ENCODE measurements around the gene APOO. TPM values are rescaled to one million over a fixed set of nuclear protein-coding genes. Genes with fewer than 3 reads are reported as not detected.

The APOO gene
- total RNA-seq, 6 experiments from 2014 or later: 20.8 to 28.1 (median 23.3) TPM

- Mint-ChIP-seq H3K4me3 (no peak overlapping the region), H3K4me1 (ENCODE audit: low read depth) (no peaks in the 10 kb centered on the region), H3K36me3 (ENCODE audit: low read depth) (no peaks in the 10 kb centered on the region), H3K9me3 (no peaks in the 10 kb centered on the region), H3K27me3 (ENCODE audit: insufficient read depth) (no peaks in the 10 kb centered on the region), H3K27ac (no peak overlapping the region)
- DNase-seq: no peak
- TF ChIP-seq CTCF (IDR thresholded peaks at IDR 0.05): no peak
Observed at GRCh38 chrX:23845351-23845817, 62.4 kb downstream of the APOO start.

- Mint-ChIP-seq H3K36me3 (ENCODE audit: low read depth) (no peaks in the 10 kb centered on the region), H3K4me3 (no peak overlapping the region; the same call in 1 of the 2 replicates), H3K9me3 (no peaks in the 10 kb centered on the region), H3K27ac (no peak overlapping the region), H3K27me3 (ENCODE audit: insufficient read depth) (no peaks in the 10 kb centered on the region), H3K4me1 (ENCODE audit: low read depth) (no peaks in the 10 kb centered on the region)
- TF ChIP-seq CTCF (IDR thresholded peaks at IDR 0.05): no peak
- no peak for DNase-seq
Observed at GRCh38 chrX:23844502-23845138, 63.1 kb downstream of the APOO start.

- H3K4me3 Mint-ChIP-seq: no peak overlapping the region
- TF ChIP-seq CTCF (IDR thresholded peaks at IDR 0.05): no peak
- no peak for DNase-seq
- no peak overlapping the region for H3K27ac Mint-ChIP-seq
- H3K27me3 Mint-ChIP-seq (ENCODE audit: insufficient read depth): no peaks in the 10 kb centered on the region
- no peaks in the 10 kb centered on the region for H3K4me1 Mint-ChIP-seq (ENCODE audit: low read depth)
- no peaks in the 10 kb centered on the region for H3K9me3 Mint-ChIP-seq
- H3K36me3 Mint-ChIP-seq (ENCODE audit: low read depth): no peaks in the 10 kb centered on the region
Observed at GRCh38 chrX:23841847-23842522, 65.8 kb downstream of the APOO start.

- Mint-ChIP-seq H3K27me3 (ENCODE audit: insufficient read depth) (no peaks in the 10 kb centered on the region), H3K27ac (no peak overlapping the region), H3K36me3 (ENCODE audit: low read depth) (no peaks in the 10 kb centered on the region), H3K4me3 (no peak overlapping the region), H3K4me1 (ENCODE audit: low read depth) (no peaks in the 10 kb centered on the region), H3K9me3 (no peaks in the 10 kb centered on the region)
- TF ChIP-seq CTCF (IDR thresholded peaks at IDR 0.05): no peak
- DNase-seq: no peak
Observed at GRCh38 chrX:23840674-23841073, 67.1 kb downstream of the APOO start.

GRCh38 chrX:23838953-23839352 lies 68.8 kb downstream of the APOO start:
- Mint-ChIP-seq H3K27ac (no peak overlapping the region), H3K27me3 (ENCODE audit: insufficient read depth) (no peaks in the 10 kb centered on the region), H3K36me3 (ENCODE audit: low read depth) (no peaks in the 10 kb centered on the region), H3K4me1 (ENCODE audit: low read depth) (no peaks in the 10 kb centered on the region), H3K4me3 (no peak overlapping the region), H3K9me3 (no peaks in the 10 kb centered on the region)
- no peak for TF ChIP-seq CTCF (IDR thresholded peaks at IDR 0.05)
- DNase-seq: no peak

Measured in HFFc6 (cell line).